WERI-Rb-1 (cell line): ENCODE measurements around the gene PRUNE2.

Experiments used
- DNase-seq: peaks from one replicate; pipeline ENCODE4 v3.0.0-alpha.2; 2020
- H3K27ac ChIP-seq: fragments of 250-450 bp; sonication (Bioruptor Pico); 2 replicates; pipeline ENCODE4 v1.5.1; 2020; ENCODE audit warnings: mild to moderate bottlenecking, moderate library complexity
- H3K27me3 ChIP-seq: fragments of 250-450 bp; sonication (Bioruptor Pico); 2 replicates; pipeline ENCODE4 v1.5.1; 2021; ENCODE audit warnings: mild to moderate bottlenecking, low read depth, moderate library complexity; ENCODE audit not compliant: insufficient read depth, severe bottlenecking
- H3K36me3 ChIP-seq: fragments of 250-450 bp; sonication (Bioruptor Pico); 2 replicates; pipeline ENCODE4 v1.5.1; 2020; ENCODE audit warnings: mild to moderate bottlenecking, moderate library complexity
- H3K4me3 ChIP-seq: 2 replicates; pipeline ENCODE4 v1.5.1; 2011; ENCODE audit warnings: low read depth, mild to moderate bottlenecking, control low read depth, low read length
- H3K9me3 ChIP-seq: fragments of 250-450 bp; sonication (Bioruptor Pico); 2 replicates; pipeline ENCODE4 v1.5.1; 2021; ENCODE audit warnings: mild to moderate bottlenecking, moderate library complexity; ENCODE audit not compliant: severe bottlenecking
- TF ChIP-seq, protein P1 (sequence below): IDR thresholded peaks from 2 replicates; pipeline ENCODE4 v1.5.1; 2011; ENCODE audit warnings: low read depth, mild to moderate bottlenecking, control low read depth, inconsistent platforms, low read length

The PRUNE2 gene

DNA sequence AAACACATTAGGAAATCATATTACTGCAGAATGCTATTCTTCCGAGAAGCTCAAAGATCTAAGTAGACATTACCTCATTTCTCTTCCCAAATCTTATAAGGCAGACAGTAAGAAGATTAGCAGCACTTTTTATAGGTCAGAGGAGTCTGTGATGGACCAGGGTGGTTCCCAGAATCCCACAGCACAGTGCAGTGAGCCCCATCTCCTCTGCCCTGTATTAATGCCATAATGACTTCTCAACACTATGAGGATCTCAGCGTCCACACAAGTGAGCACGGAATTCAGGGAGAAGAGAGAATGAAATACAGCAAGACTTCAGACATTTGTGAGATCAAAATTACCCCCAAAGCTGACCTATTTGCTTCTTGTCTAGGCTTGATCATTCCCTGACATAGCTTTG lies 49.9 kb downstream of the PRUNE2 start:
- peaks cover 3% of the 10 kb centered on the region for H3K9me3 ChIP-seq
- no peaks in the 10 kb centered on the region for H3K27me3 ChIP-seq
- DNase-seq, result peak; percentile 56
- H3K4me3 ChIP-seq, result no peak overlapping the region
- TF ChIP-seq, protein P1, sequence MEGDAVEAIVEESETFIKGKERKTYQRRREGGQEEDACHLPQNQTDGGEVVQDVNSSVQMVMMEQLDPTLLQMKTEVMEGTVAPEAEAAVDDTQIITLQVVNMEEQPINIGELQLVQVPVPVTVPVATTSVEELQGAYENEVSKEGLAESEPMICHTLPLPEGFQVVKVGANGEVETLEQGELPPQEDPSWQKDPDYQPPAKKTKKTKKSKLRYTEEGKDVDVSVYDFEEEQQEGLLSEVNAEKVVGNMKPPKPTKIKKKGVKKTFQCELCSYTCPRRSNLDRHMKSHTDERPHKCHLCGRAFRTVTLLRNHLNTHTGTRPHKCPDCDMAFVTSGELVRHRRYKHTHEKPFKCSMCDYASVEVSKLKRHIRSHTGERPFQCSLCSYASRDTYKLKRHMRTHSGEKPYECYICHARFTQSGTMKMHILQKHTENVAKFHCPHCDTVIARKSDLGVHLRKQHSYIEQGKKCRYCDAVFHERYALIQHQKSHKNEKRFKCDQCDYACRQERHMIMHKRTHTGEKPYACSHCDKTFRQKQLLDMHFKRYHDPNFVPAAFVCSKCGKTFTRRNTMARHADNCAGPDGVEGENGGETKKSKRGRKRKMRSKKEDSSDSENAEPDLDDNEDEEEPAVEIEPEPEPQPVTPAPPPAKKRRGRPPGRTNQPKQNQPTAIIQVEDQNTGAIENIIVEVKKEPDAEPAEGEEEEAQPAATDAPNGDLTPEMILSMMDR, result no peak
- H3K36me3 ChIP-seq, result no peaks in the 10 kb centered on the region
- H3K27ac ChIP-seq, result peak overlapping the region; percentile 45

DNA sequence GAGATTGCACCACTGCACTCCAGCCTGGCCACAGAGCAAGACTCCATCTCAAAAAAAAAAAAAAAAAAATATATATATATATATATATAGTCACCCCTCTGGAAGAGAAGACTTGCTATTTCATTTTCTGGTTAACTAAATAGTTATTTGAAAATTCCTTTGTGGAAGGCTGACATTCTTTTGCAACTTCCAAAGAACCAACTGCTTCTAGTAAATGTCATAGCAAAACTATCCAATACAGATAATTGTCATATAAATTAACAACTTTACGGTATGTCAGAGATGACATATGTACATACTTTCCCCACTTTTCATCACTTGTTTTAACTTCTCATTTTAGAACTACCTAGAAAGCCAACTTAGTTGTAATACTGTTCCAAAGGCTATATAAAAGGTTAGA lies 50.9 kb downstream of the PRUNE2 start:
- TF ChIP-seq, protein P1, result no peak
- H3K9me3 ChIP-seq, result peaks cover 3% of the 10 kb centered on the region
- H3K27me3 ChIP-seq, result no peaks in the 10 kb centered on the region
- no peak overlapping the region for H3K4me3 ChIP-seq
- no peak overlapping the region for H3K27ac ChIP-seq
- DNase-seq, result no peak
- no peaks in the 10 kb centered on the region for H3K36me3 ChIP-seq

- Histone ChIP-seq H3K36me3 (no peaks in the 10 kb centered on the region; the same call in 1 of the 2 replicates), H3K9me3 (no peaks in the 10 kb centered on the region), H3K27ac (no peak overlapping the region), H3K4me3 (no peak overlapping the region), H3K27me3 (no peaks in the 10 kb centered on the region)
- no peak for DNase-seq
- TF ChIP-seq, protein P1, result no peak
These were observed 53.9 kb downstream of the PRUNE2 start for GRCh38 chr9:76852026-76852425.

- Histone ChIP-seq H3K36me3 (no peaks in the 10 kb centered on the region; the same call in 1 of the 2 replicates), H3K4me3 (no peak overlapping the region), H3K27ac (no peak overlapping the region), H3K9me3 (no peaks in the 10 kb centered on the region), H3K27me3 (no peaks in the 10 kb centered on the region)
- TF ChIP-seq, protein P1, result no peak
- DNase-seq, result no peak
These were observed 59.6 kb downstream of the PRUNE2 start for GRCh38 chr9:76846297-76846696.

DNA sequence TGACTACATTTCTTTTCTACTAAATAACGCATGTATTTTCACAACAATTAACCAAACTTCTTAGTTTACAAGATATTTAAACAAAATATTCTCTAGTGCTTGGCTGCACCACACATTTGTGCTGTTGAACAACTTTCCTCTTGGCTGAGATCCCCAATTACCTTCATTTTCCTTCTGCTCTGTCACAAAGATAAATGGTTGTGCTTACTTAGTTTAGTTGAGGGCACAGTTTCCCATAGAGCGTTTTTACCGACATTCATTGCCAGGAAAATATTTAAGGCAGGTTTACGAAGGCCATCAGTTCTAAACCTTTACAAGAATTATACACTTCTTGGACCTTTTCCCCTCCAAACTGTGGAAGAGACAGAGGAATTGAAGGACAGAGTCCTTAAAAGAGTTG lies 60.7 kb downstream of the PRUNE2 start:
- H3K27me3 ChIP-seq, result no peaks in the 10 kb centered on the region
- TF ChIP-seq, protein P1, result no peak
- H3K4me3 ChIP-seq, result no peak overlapping the region
- no peaks in the 10 kb centered on the region for H3K9me3 ChIP-seq
- H3K36me3 ChIP-seq, result no peaks in the 10 kb centered on the region; the same call in 1 of the 2 replicates
- no peak for DNase-seq
- no peak overlapping the region for H3K27ac ChIP-seq

DNA sequence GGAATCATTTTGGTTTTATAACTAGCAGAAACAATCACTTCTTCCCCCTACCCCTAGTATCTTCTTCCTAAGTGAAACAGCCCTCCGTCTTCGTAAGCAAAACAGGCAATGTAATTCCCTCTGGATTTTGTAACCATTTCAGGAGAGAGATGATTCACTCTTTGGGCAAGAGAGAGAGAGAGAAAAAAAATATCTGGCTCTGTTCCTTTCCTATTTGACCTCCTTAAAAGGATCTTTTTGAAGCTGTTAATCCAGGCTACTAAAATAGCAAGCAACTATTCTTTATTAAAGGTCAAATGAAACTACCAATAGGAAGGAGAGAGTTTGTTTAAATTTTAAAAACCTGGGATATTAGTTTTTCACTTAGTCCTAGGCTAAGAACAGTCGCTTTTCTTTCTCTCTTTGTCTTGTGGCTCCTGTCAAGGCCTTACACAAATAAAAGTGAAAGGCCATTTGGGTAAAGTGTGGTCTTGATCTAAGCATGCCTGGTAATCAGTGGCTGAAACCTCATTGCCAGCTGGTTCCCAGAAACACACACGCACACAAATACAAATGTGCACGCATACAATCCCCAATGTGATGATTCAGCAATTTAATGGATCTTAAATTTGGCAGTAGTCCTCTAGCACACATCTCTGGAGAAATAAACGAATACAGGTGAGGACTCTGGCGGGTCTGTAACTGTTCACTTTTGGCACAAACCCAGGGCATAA lies 70.2 kb downstream of the PRUNE2 start:
- H3K4me3 ChIP-seq, result no peak overlapping the region
- H3K36me3 ChIP-seq, result no peaks in the 10 kb centered on the region
- no peak for DNase-seq
- TF ChIP-seq, protein P1, result no peak
- H3K27ac ChIP-seq, result no peak overlapping the region
- no peaks in the 10 kb centered on the region for H3K27me3 ChIP-seq
- H3K9me3 ChIP-seq, result no peaks in the 10 kb centered on the region
